Measurements from ENCODE around the gene MIAT. TPM values are rescaled to one million over a fixed set of nuclear protein-coding genes. Genes with fewer than 3 reads are reported as not detected.

Gene MIAT
- total and polyA plus RNA-seq, 2 of the 8 experiments (the other 6 are each of a cell fraction or from before 2014, with no cell fraction given) = 27.6 to 36.0 TPM

GRCh38 chr22:26707581-26707980 lies 50.2 kb downstream of the MIAT start:
- WGBS, 2 experiments (ENCODE audit: extremely low coverage in 1 of 2, insufficient coverage in 1 of 2, insufficient read length in 1 of 2, insufficient replicate concordance in 2 of 2, low coverage in 1 of 2, low lambda C conversion rate in 2 of 2, missing lambda C conversion rate in 1 of 2) = 100% methylated on average over 2 of the region's 2 CpGs; no CpG with 5 or more reads in 1 of the 2 experiments
- Histone ChIP-seq H2BK12ac (ENCODE audit: low read depth, low read length) (no peak overlapping the region), H3K9ac (replicated peaks in 1 of 4; ENCODE audit: extremely low read depth in 1 of 4, low read depth in 3 of 4, low read length in 3 of 4) (no peak overlapping the region), H3K27ac (ENCODE audit: low read depth, low read length) (no peak overlapping the region), H3K56ac (replicated peaks; ENCODE audit: insufficient read length, low read depth, low read length) (no peak overlapping the region), H4K91ac (replicated peaks; ENCODE audit: insufficient read length, low read length) (no peak overlapping the region), H2AFZ (ENCODE audit: low read length) (no peak overlapping the region), H3K9me3 (ENCODE audit: insufficient read depth in 2 of 2, low read depth in 1 of 2, low read length in 1 of 2) (peaks cover 10 to 14% of the 10 kb centered on the region in 2 experiments; a peak in 3 of 4 replicates), H3K4me3 (ENCODE audit: extremely low read depth in 1 of 4, insufficient read depth in 2 of 4, low read depth in 3 of 4, low read length in 4 of 4) (no peak overlapping the region), H3K4me1 (replicated peaks in 1 of 4; ENCODE audit: control insufficient read depth in 3 of 4, insufficient read depth in 4 of 4, low read length in 3 of 4) (no peaks in the 10 kb centered on the region), H2BK20ac (ENCODE audit: low read length) (no peak overlapping the region), H3K36me3 (ENCODE audit: control insufficient read depth in 2 of 4, insufficient read depth in 4 of 4, low read length in 3 of 4) (peaks cover 0 to 7% (median 0%) of the 10 kb centered on the region in 4 experiments; a peak in 2 of 8 replicates), H3K23ac (ENCODE audit: insufficient read length) (no peak overlapping the region), H3K79me1 (ENCODE audit: low read depth, low read length) (no peaks in the 10 kb centered on the region), H3K4ac (replicated peaks; ENCODE audit: insufficient read length, low read depth, low read length) (no peak overlapping the region), H2BK5ac (ENCODE audit: low read depth, low read length) (no peak overlapping the region), H3K23me2 (ENCODE audit: low read depth, low read length) (no peaks in the 10 kb centered on the region), H4K5ac (ENCODE audit: insufficient read length, low read depth, low read length) (no peak overlapping the region), H3K27me3 (replicated peaks in 1 of 4; ENCODE audit: control insufficient read depth in 3 of 4, extremely low read depth in 1 of 4, insufficient read depth in 3 of 4, low read length in 3 of 4) (no peaks in the 10 kb centered on the region), H4K8ac (ENCODE audit: extremely low read depth, insufficient read depth, low read length) (no peak overlapping the region), H3K4me2 (ENCODE audit: insufficient read depth in 1 of 2, low read depth in 2 of 2, low read length in 2 of 2) (no peak overlapping the region), H3K18ac (ENCODE audit: extremely low read depth, low read length) (no peak overlapping the region), H3K14ac (ENCODE audit: insufficient read length) (no peak overlapping the region), H2BK120ac (replicated peaks; ENCODE audit: low read depth, low read length) (no peak overlapping the region), H4K20me1 (replicated peaks in 1 of 2; ENCODE audit: control insufficient read depth in 1 of 2, insufficient read depth in 2 of 2, low read length in 2 of 2) (no peaks in the 10 kb centered on the region), H2AK5ac (ENCODE audit: low read depth, low read length) (no peak overlapping the region), H2BK15ac (ENCODE audit: low read length) (no peak overlapping the region), H3K79me2 (ENCODE audit: control insufficient read depth in 1 of 2, insufficient read depth in 2 of 2, low read length in 2 of 2) (no peaks in the 10 kb centered on the region)
- DNase-seq (ENCODE audit: low read depth in 1 of 2, low spot score in 2 of 2) = no peak
- CTCF ChIA-PET (ENCODE audit: partially characterized antibody) = interaction anchor here (0.7 to 0.9 kb wide), 2 partner anchors 11 to 97 kb away, joined by 3 read pairs; no protein-coding TSS in a partner anchor
- no peak for FAIRE-seq
- TF ChIP-seq PHF8 (conservative IDR thresholded peaks at IDR 0.05; ENCODE audit: low read depth, low read length) (no peak), KDM5A (IDR thresholded peaks at IDR 0.05; ENCODE audit: low read length) (no peak), MAFK (IDR thresholded peaks at IDR 0.05; ENCODE audit: low read depth, low read length) (no peak), SP1 (IDR thresholded peaks at IDR 0.05; ENCODE audit: low read depth, low read length) (no peak), CTCF (IDR thresholded peaks at IDR 0.05; ENCODE audit: control extremely low read depth in 1 of 3, insufficient read depth in 1 of 3, low read depth in 1 of 3, low read length in 3 of 3) (no peak), JUND (IDR thresholded peaks at IDR 0.05; ENCODE audit: low read length) (no peak)
- POLR2A ChIA-PET (ENCODE audit: partially characterized antibody) = interaction anchor here (1.2 kb wide), 1 partner anchor 30 kb away, joined by 3 read pairs; no protein-coding TSS in a partner anchor

All from H1 (cell line).